HepG2 (cell line): ENCODE data around the gene FAM120B. TPM values are rescaled to one million over a fixed set of nuclear protein-coding genes. Genes with fewer than 3 reads are reported as not detected.

Experiments used
- ATAC-seq: fragments of 200-7000 bp; cut with Tn5 transposase; 3 replicates; pipeline ENCODE4 v1.9.1; 2020; ENCODE audit warnings: mild to moderate bottlenecking, moderate library complexity
- BruUV-seq: library from RNA; stranded (reverse); fragments of 400-500 nt; replicated peaks from 2 replicates; lab custom pipeline; 2021; lab: Mats Ljungman, UMichigan
- CTCF ChIA-PET: fragments of 300-600 bp; formaldehyde crosslinking; extraction: SDS; loops from one replicate; lab custom pipeline; 2021; ENCODE audit warnings: low total read pairs, inconsistent platforms, low intra/inter-chr PET ratio; lab: Yijun Ruan, JAX
- POLR2A ChIA-PET: fragments of 350-600 bp; sonication (Branson Sonifier 250); formaldehyde crosslinking; loops from one replicate; lab custom pipeline; 2020; ENCODE audit warnings: antibody characterized with exemption, inconsistent platforms; lab: Yijun Ruan, JAX
- DNase-seq: peaks from one replicate; pipeline ENCODE4 v3.0.0-alpha.2; 2015; ENCODE audit warnings: low spot score
- FAIRE-seq: peaks from 3 replicates; lab custom pipeline; 2011; peaks lifted over from hg19 to GRCh38; lab: Jason Lieb, UNC
- H2AFZ ChIP-seq: one replicate; pipeline ENCODE4 v1.6.1; 2011; ENCODE audit warnings: low read length, inconsistent platforms
- H3K27ac ChIP-seq: fragments of 300-600 bp; 3 replicates; pipeline ENCODE4 v1.8.0; 2011; ENCODE audit warnings: mixed run types, mild to moderate bottlenecking, mixed read lengths, low read length, inconsistent platforms; ENCODE audit not compliant: insufficient read depth; ENCODE audit errors: extremely low read length
- H3K27me3 ChIP-seq, 2 experiments: fragments of 200-600 bp in 1 of 2; 2 replicates in 1 of 2; 3 replicates in 1 of 2; pipeline versions ENCODE4 v1.6.0 to v1.8.0; 2011; ENCODE audit warnings: low read length in 2 of 2, mild to moderate bottlenecking in 2 of 2, moderate library complexity in 2 of 2, inconsistent platforms in 1 of 2; ENCODE audit not compliant: insufficient read depth in 2 of 2, control insufficient read depth in 1 of 2
- H3K36me3 ChIP-seq, 2 experiments: fragments of 200-600 bp in 1 of 2; replicated peaks in 1 of 2; 2 replicates in 1 of 2; 3 replicates in 1 of 2; pipeline versions ENCODE4 v1.5.1 to v1.8.0; 2011; ENCODE audit warnings: low read length in 2 of 2, inconsistent platforms in 1 of 2; ENCODE audit not compliant: insufficient read depth in 2 of 2, control insufficient read depth in 1 of 2
- H3K4me1 ChIP-seq: 2 replicates; pipeline ENCODE4 v1.5.1; 2012; ENCODE audit warnings: low read length, inconsistent platforms; ENCODE audit not compliant: insufficient read depth
- H3K4me2 ChIP-seq: 2 replicates; pipeline ENCODE4 v1.6.0; 2011; ENCODE audit warnings: low read depth, low read length, inconsistent platforms
- H3K4me3 ChIP-seq, 3 experiments: fragments of 200-600 bp in 1 of 3; sonication (generic), shearing (Covaris generic) in 1 of 3; replicated peaks in 1 of 3; 2 replicates each; pipeline ENCODE4 v1.5.1; 2011 to 2016; ENCODE audit warnings: low read length in 3 of 3, inconsistent platforms in 2 of 3, low read depth in 2 of 3, mild to moderate bottlenecking in 2 of 3, control low read depth in 1 of 3, mixed read lengths in 1 of 3; ENCODE audit not compliant: insufficient read depth in 1 of 3
- H3K79me2 ChIP-seq: one replicate; pipeline ENCODE4 v1.6.1; 2011; ENCODE audit warnings: low read length, inconsistent platforms; ENCODE audit not compliant: insufficient read depth
- H3K9ac ChIP-seq: 2 replicates; pipeline ENCODE4 v1.6.0; 2011; ENCODE audit warnings: mild to moderate bottlenecking, low read depth, low read length, inconsistent platforms; ENCODE audit not compliant: insufficient read depth
- H3K9me3 ChIP-seq: 2 replicates; pipeline ENCODE4 v1.5.1; 2012; ENCODE audit warnings: mild to moderate bottlenecking, low read length
- H4K20me1 ChIP-seq: 2 replicates; pipeline ENCODE4 v1.6.0; 2011; ENCODE audit warnings: inconsistent platforms, mild to moderate bottlenecking, low read length, moderate library complexity; ENCODE audit not compliant: insufficient read depth
- ARID2 ChIP-seq: sonication (generic); formaldehyde crosslinking; IDR thresholded peaks from 2 replicates; pipeline ENCODE4 v1.8.1; 2022; ENCODE audit warnings: mild to moderate bottlenecking, missing genetic modification reagents, borderline replicate concordance
- ATF7 ChIP-seq, 2 experiments: fragments of 450-650 bp in 1 of 2; sonication (generic) in 1 of 2; formaldehyde crosslinking in 1 of 2; IDR thresholded peaks; 2 replicates each; pipeline versions ENCODE4 v1.4.0 to v1.6.1; 2016 to 2020; ENCODE audit warnings: antibody characterized with exemption in 1 of 2, mild to moderate bottlenecking in 1 of 2, missing genetic modification reagents in 1 of 2
- BHLHE40 ChIP-seq: IDR thresholded peaks from 2 replicates; pipeline ENCODE4 v1.6.1; 2011; ENCODE audit warnings: low read length, improper control_type of control experiment
- BRD4 ChIP-seq: sonication (generic); formaldehyde crosslinking; IDR thresholded peaks from 2 replicates; pipeline ENCODE4 v1.4.0; 2020; ENCODE audit warnings: missing genetic modification reagents
- HES4 ChIP-seq: sonication (generic); formaldehyde crosslinking; IDR thresholded peaks from 2 replicates; pipeline ENCODE4 v1.9.0; 2021; ENCODE audit warnings: mild to moderate bottlenecking, missing genetic modification reagents, borderline replicate concordance
- MAFF ChIP-seq: IDR thresholded peaks from 2 replicates; pipeline ENCODE4 v1.6.1; 2011; ENCODE audit warnings: low read depth, low read length, improper control_type of control experiment
- MIXL1 ChIP-seq: IDR thresholded peaks from 2 replicates; pipeline ENCODE4 v1.6.1; 2016
- ONECUT2 ChIP-seq: sonication (generic); formaldehyde crosslinking; IDR thresholded peaks from 2 replicates; pipeline ENCODE4 v1.4.0; 2020; ENCODE audit warnings: missing genetic modification reagents
- PHF20 ChIP-seq: sonication (generic); formaldehyde crosslinking; IDR thresholded peaks from 2 replicates; pipeline ENCODE4 v1.5.0; 2020; ENCODE audit warnings: mild to moderate bottlenecking, missing genetic modification reagents
- SALL1 ChIP-seq: sonication (generic); formaldehyde crosslinking; IDR thresholded peaks from 2 replicates; pipeline ENCODE4 v1.8.0; 2022; ENCODE audit warnings: mild to moderate bottlenecking, missing genetic modification reagents
- ZNF235 ChIP-seq: sonication (generic); formaldehyde crosslinking; IDR thresholded peaks from 2 replicates; pipeline ENCODE4 v1.8.1; 2023; ENCODE audit warnings: mild to moderate bottlenecking, missing genetic modification reagents, borderline replicate concordance
- ZNF274 ChIP-seq: sonication (generic); formaldehyde crosslinking; IDR thresholded peaks from 2 replicates; pipeline ENCODE4 v1.5.1; 2020; ENCODE audit warnings: mild to moderate bottlenecking, missing genetic modification reagents
- ZNF414 ChIP-seq: sonication (generic); formaldehyde crosslinking; IDR thresholded peaks from 2 replicates; pipeline ENCODE4 v1.5.0; 2020; ENCODE audit warnings: missing genetic modification reagents
- ZNF441 ChIP-seq: sonication (generic); formaldehyde crosslinking; IDR thresholded peaks from 2 replicates; pipeline ENCODE4 v1.7.0; 2021; ENCODE audit warnings: missing genetic modification reagents, borderline replicate concordance
- ZNF614 ChIP-seq: IDR thresholded peaks from 2 replicates; pipeline ENCODE4 v1.6.1; 2018; ENCODE audit warnings: missing biosample characterization, missing genetic modification reagents, inconsistent platforms, borderline replicate concordance
- ZNF891 ChIP-seq: sonication (generic); formaldehyde crosslinking; IDR thresholded peaks from 2 replicates; pipeline ENCODE4 v1.5.0; 2020; ENCODE audit warnings: mild to moderate bottlenecking, missing genetic modification reagents
- WGBS: methylation state at CpG from one replicate; pipeline ENCODE4 v1.1.6; 2017; ENCODE audit warnings: low lambda C conversion rate; 5-methylcytosine and 5-hydroxymethylcytosine counted together
- in situ Hi-C: cut with HindIII; loops from 2 replicates; pipeline ENCODE4 v1.10.0; 2017; ENCODE audit warnings: low pct_unique_long_range_greater_than_20kb; ENCODE audit not compliant: extremely low pct_ligation_motif_present
- intact Hi-C: fragments of 100-400 bp; cut with micrococcal nuclease; formaldehyde crosslinking; loops from one replicate; pipeline ENCODE4 v1.10.0; 2022; ENCODE audit not compliant: unreplicated experiment
- polyA plus RNA-seq, 8 experiments: library from polyadenylated mRNA; depleted of rRNA in 3 of 8; stranded (reverse) in 7 of 8; unstranded in 1 of 8; fragments of >200 nt; fragmentation: Illumina TruSeq in 4 of 8; extraction: Trizol in 4 of 8; gene quantifications; 2 replicates each; pipeline versions ENCODE4 v1.2.1 to v1.2.3, GENCODE V29; 2011 to 2016; ENCODE audit warnings: low read depth in 4 of 8, missing spikeins in 1 of 8, mixed read lengths in 1 of 8; ENCODE audit not compliant: insufficient read depth in 1 of 8
- total RNA-seq, 5 experiments: library from RNA; depleted of rRNA; stranded (reverse); fragments of >200 nt; fragmentation: Illumina TruSeq; extraction: Trizol; gene quantifications; 2 replicates each; pipeline ENCODE4 v1.2.3, GENCODE V29; 2016; ENCODE audit warnings: low read depth in 1 of 5
- TF ChIP-seq, protein P1 (sequence below): IDR thresholded peaks from 2 replicates; pipeline ENCODE4 v1.6.1; 2016; ENCODE audit warnings: low read depth
- TF ChIP-seq, protein P2 (sequence below): sonication (generic); formaldehyde crosslinking; IDR thresholded peaks from 2 replicates; pipeline ENCODE4 v1.4.0; 2020; ENCODE audit warnings: missing genetic modification reagents, mild to moderate bottlenecking, borderline replicate concordance

Gene FAM120B
- total and polyA plus RNA-seq, 2 of the 13 experiments (the other 11 are each of a cell fraction or from before 2014, with no cell fraction given), result 9.2 to 10.7 TPM

GRCh38 chr6:170416959-170417606, 110.5 kb downstream of the FAM120B start:
- Histone ChIP-seq H3K4me3 (no peak overlapping the region), H2AFZ (no peak overlapping the region), H3K4me2 (no peak overlapping the region), H3K9me3 (no peaks in the 10 kb centered on the region), H3K79me2 (no peaks in the 10 kb centered on the region), H3K27ac (no peak overlapping the region), H3K9ac (no peak overlapping the region), H3K4me1 (no peaks in the 10 kb centered on the region), H3K27me3 (peaks cover 1 to 22% of the 10 kb centered on the region in 2 experiments; a peak in 3 of 5 replicates), H3K36me3 (no peaks in the 10 kb centered on the region), H4K20me1 (no peaks in the 10 kb centered on the region)
- no peak for ATAC-seq
- no peak for FAIRE-seq
- intact Hi-C loops, result no loop called here
- BruUV-seq, result no TSS peak
- 59% methylated on average over 10 of the region's 10 CpGs for WGBS
- DNase-seq, result no peak
- in situ Hi-C loops, result no loop called here
- TF ChIP-seq BRD4 (CRISPR knock-in tag) (no peak), MIXL1 (no peak), ARID2 (CRISPR knock-in tag) (no peak), HES4 (CRISPR knock-in tag) (no peak), ATF7 (IDR thresholded peaks at IDR 0.05) (no peak), ATF7 (CRISPR knock-in tag; IDR thresholded peaks at IDR 0.05) (no peak), MAFF (no peak), ZNF614 (CRISPR knock-in tag) (no peak), ONECUT2 (CRISPR knock-in tag) (no peak), ZNF891 (CRISPR knock-in tag) (no peak), ZNF235 (no peak), BHLHE40 (no peak), ZNF274 (CRISPR knock-in tag) (no peak), SALL1 (no peak), ZNF441 (no peak), ZNF414 (CRISPR knock-in tag) (no peak), PHF20 (no peak)
- TF ChIP-seq, protein P1, sequence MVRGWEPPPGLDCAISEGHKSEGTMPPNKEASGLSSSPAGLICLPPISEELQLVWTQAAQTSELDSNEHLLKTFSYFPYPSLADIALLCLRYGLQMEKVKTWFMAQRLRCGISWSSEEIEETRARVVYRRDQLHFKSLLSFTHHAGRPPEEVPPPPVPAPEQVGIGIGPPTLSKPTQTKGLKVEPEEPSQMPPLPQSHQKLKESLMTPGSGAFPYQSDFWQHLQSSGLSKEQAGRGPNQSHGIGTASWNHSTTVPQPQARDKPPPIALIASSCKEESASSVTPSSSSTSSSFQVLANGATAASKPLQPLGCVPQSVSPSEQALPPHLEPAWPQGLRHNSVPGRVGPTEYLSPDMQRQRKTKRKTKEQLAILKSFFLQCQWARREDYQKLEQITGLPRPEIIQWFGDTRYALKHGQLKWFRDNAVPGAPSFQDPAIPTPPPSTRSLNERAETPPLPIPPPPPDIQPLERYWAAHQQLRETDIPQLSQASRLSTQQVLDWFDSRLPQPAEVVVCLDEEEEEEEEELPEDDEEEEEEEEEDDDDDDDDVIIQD (CRISPR knock-in tag), result no peak
- TF ChIP-seq, protein P2, sequence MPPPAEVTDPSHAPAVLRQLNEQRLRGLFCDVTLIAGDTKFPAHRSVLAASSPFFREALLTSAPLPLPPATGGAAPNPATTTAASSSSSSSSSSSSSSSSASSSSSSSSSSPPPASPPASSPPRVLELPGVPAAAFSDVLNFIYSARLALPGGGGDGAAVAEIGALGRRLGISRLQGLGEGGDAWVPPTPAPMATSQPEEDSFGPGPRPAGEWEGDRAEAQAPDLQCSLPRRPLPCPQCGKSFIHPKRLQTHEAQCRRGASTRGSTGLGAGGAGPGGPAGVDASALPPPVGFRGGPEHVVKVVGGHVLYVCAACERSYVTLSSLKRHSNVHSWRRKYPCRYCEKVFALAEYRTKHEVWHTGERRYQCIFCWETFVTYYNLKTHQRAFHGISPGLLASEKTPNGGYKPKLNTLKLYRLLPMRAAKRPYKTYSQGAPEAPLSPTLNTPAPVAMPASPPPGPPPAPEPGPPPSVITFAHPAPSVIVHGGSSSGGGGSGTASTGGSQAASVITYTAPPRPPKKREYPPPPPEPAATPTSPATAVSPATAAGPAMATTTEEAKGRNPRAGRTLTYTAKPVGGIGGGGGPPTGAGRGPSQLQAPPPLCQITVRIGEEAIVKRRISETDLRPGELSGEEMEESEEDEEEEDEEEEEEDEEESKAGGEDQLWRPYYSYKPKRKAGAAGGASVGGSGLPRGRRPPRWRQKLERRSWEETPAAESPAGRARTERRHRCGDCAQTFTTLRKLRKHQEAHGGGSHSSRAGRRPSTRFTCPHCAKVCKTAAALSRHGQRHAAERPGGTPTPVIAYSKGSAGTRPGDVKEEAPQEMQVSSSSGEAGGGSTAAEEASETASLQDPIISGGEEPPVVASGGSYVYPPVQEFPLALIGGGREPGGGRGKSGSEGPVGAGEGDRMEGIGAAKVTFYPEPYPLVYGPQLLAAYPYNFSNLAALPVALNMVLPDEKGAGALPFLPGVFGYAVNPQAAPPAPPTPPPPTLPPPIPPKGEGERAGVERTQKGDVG (CRISPR knock-in tag), result no peak
- ChIA-PET CTCF (no interaction called here), POLR2A (no interaction called here)
